K562 (cell line): ENCODE results near the gene STXBP5L. TPM values are rescaled to one million over a fixed set of nuclear protein-coding genes. Genes with fewer than 3 reads are reported as not detected.

Experiments used
- ATAC-seq: fragments of 200-7000 bp; cut with Tn5 transposase; 3 replicates; pipeline ENCODE4 v1.9.1; 2020; ENCODE audit warnings: moderate library complexity
- BruUV-seq: library from RNA; stranded (reverse); fragments of 400-500 nt; replicated peaks from 2 replicates; lab custom pipeline; 2021; lab: Mats Ljungman, UMichigan
- CTCF ChIA-PET: fragments of 300-600 bp; formaldehyde crosslinking; extraction: SDS; loops from one replicate; lab custom pipeline; 2021; ENCODE audit warnings: low intra/inter-chr PET ratio; lab: Yijun Ruan, JAX
- POLR2A ChIA-PET: fragments of 300-600, 350-650 bp; sonication (Branson Sonifier 250); formaldehyde crosslinking; extraction: SDS; loops from one replicate; lab custom pipeline; 2021; ENCODE audit warnings: antibody characterized with exemption, inconsistent platforms; lab: Yijun Ruan, JAX
- DNase-seq, 4 experiments: peaks; one replicate each; pipeline versions ENCODE4 v3.0.0 to v3.0.0-alpha.2; 2011 to 2018; ENCODE audit warnings: low spot score in 3 of 4, mixed read lengths in 3 of 4; ENCODE audit errors: extremely low read depth in 1 of 4
- FAIRE-seq: peaks from 2 replicates; lab custom pipeline; 2011; peaks lifted over from hg19 to GRCh38; lab: Jason Lieb, UNC
- H2AFZ ChIP-seq: 2 replicates; pipeline ENCODE4 v1.6.0; 2011; ENCODE audit warnings: low read depth, low read length, control low read depth, inconsistent platforms
- H3K27ac ChIP-seq: fragments of 200-600 bp; 3 replicates; pipeline ENCODE4 v1.8.0; 2011; ENCODE audit warnings: low read depth, mild to moderate bottlenecking, control low read depth, inconsistent platforms, low read length, moderate library complexity, mixed read lengths; ENCODE audit errors: extremely low read depth
- H3K27me3 ChIP-seq, 2 experiments: fragments of 300-600 bp in 1 of 2; 2 replicates in 1 of 2; 3 replicates in 1 of 2; pipeline versions ENCODE4 v1.6.0 to v1.8.0; 2011; ENCODE audit warnings: inconsistent platforms in 2 of 2, low read length in 2 of 2, mild to moderate bottlenecking in 1 of 2, mixed read lengths in 1 of 2, moderate library complexity in 1 of 2; ENCODE audit not compliant: control insufficient read depth in 2 of 2, insufficient read depth in 2 of 2
- H3K36me3 ChIP-seq: fragments of 300-600 bp; 3 replicates; pipeline ENCODE4 v1.8.0; 2011; ENCODE audit warnings: mild to moderate bottlenecking, low read length, inconsistent platforms; ENCODE audit not compliant: control insufficient read depth, insufficient read depth
- H3K4me1 ChIP-seq, 2 experiments: fragments of 200-600 bp in 1 of 2; replicated peaks in 1 of 2; 2 replicates in 1 of 2; 3 replicates in 1 of 2; pipeline versions ENCODE4 v1.5.1 to v1.8.0; 2011; ENCODE audit warnings: inconsistent platforms in 2 of 2, low read length in 2 of 2, mild to moderate bottlenecking in 1 of 2, mixed read lengths in 1 of 2, moderate library complexity in 1 of 2; ENCODE audit not compliant: control insufficient read depth in 2 of 2, insufficient read depth in 2 of 2
- H3K4me2 ChIP-seq: 2 replicates; pipeline ENCODE4 v1.6.1; 2011; ENCODE audit warnings: low read length, control low read depth, inconsistent platforms, mixed read lengths; ENCODE audit not compliant: insufficient read depth
- H3K4me3 ChIP-seq: fragments of 200-600 bp; sonication (generic), shearing (Covaris generic); 2 replicates; pipeline ENCODE4 v1.5.1; 2016; ENCODE audit warnings: control low read depth, inconsistent platforms
- H3K79me2 ChIP-seq: fragments of 200-600 bp; 3 replicates; pipeline ENCODE4 v1.8.0; 2011; ENCODE audit warnings: low read length, inconsistent platforms; ENCODE audit not compliant: control insufficient read depth, insufficient read depth
- H3K9ac ChIP-seq, 2 experiments: 2 replicates each; pipeline versions ENCODE4 v1.6.0 to v1.6.1; 2011; ENCODE audit warnings: low read depth in 2 of 2, low read length in 2 of 2, control low read depth in 1 of 2, inconsistent platforms in 1 of 2, mild to moderate bottlenecking in 1 of 2, mixed read lengths in 1 of 2; ENCODE audit not compliant: insufficient read depth in 1 of 2
- H3K9me1 ChIP-seq: one replicate; pipeline ENCODE4 v1.6.0; 2011; ENCODE audit warnings: inconsistent platforms, mild to moderate bottlenecking, low read length, moderate library complexity; ENCODE audit not compliant: control insufficient read depth, insufficient read depth
- H3K9me3 ChIP-seq: replicated peaks from 2 replicates; pipeline ENCODE4 v1.5.1; 2011; ENCODE audit warnings: low read depth, low read length, inconsistent platforms; ENCODE audit not compliant: control insufficient read depth, insufficient read depth
- H4K20me1 ChIP-seq: replicated peaks from 2 replicates; pipeline ENCODE4 v1.6.1; 2011; ENCODE audit warnings: low read length, inconsistent platforms, mixed read lengths; ENCODE audit not compliant: control insufficient read depth, insufficient read depth
- CBFA2T2 ChIP-seq: fragments of 450-650 bp; conservative IDR thresholded peaks from 2 replicates; pipeline ENCODE4 v1.6.1; 2017; ENCODE audit warnings: mild to moderate bottlenecking
- CBX2 ChIP-seq: fragments of 200-600 bp; sonication (generic); IDR thresholded peaks from one replicate; pipeline ENCODE4 v1.6.1; 2012; ENCODE audit warnings: mild to moderate bottlenecking, low read length, inconsistent platforms; ENCODE audit not compliant: insufficient read depth, poor library complexity, severe bottlenecking
- CBX8 ChIP-seq: fragments of 200-600 bp; sonication (generic); IDR thresholded peaks from 2 replicates; pipeline ENCODE4 v1.6.1; 2012; ENCODE audit warnings: borderline replicate concordance, mixed run types, low read depth, mild to moderate bottlenecking, moderate library complexity, mixed read lengths, low read length, control low read depth, inconsistent platforms; ENCODE audit not compliant: poor library complexity, severe bottlenecking; ENCODE audit errors: extremely low read depth
- CTBP1 ChIP-seq: fragments of 450-650 bp; IDR thresholded peaks from 2 replicates; pipeline ENCODE4 v1.6.1; 2016; ENCODE audit warnings: borderline replicate concordance
- EP300 ChIP-seq: IDR thresholded peaks from 2 replicates; pipeline ENCODE4 v1.6.1; 2012; ENCODE audit warnings: low read length, improper control_type of control experiment
- PCBP2 ChIP-seq: fragments of 200-400 bp; formaldehyde crosslinking; IDR thresholded peaks from 2 replicates; pipeline ENCODE4 v1.6.1; 2018; ENCODE audit warnings: low read length, low read depth, mild to moderate bottlenecking, moderate library complexity; ENCODE audit not compliant: poor library complexity, severe bottlenecking
- TSC22D4 ChIP-seq: fragments of 450-650 bp; IDR thresholded peaks from 2 replicates; pipeline ENCODE4 v1.6.1; 2016; ENCODE audit warnings: missing genetic modification characterization, missing biosample characterization, control low read depth
- ZBTB7A ChIP-seq: IDR thresholded peaks from 2 replicates; pipeline ENCODE4 v1.6.1; 2011; ENCODE audit warnings: low read depth, mild to moderate bottlenecking, low read length, moderate library complexity, borderline replicate concordance; ENCODE audit not compliant: control insufficient read depth
- ZNF3 ChIP-seq: fragments of 250-450 bp; sonication (Bioruptor Pico); IDR thresholded peaks from 2 replicates; pipeline ENCODE4 v1.5.0; 2021; ENCODE audit warnings: mild to moderate bottlenecking, moderate library complexity
- ZNF699 ChIP-seq: fragments of 250-450 bp; sonication (Bioruptor Pico); IDR thresholded peaks from 2 replicates; pipeline ENCODE4 v1.8.0; 2021; ENCODE audit warnings: mild to moderate bottlenecking, moderate library complexity; ENCODE audit not compliant: insufficient replicate concordance
- WGBS: fragments of 100-300 bp; shearing (Covaris generic); methylation state at CpG from one replicate; pipeline ENCODE4 v1.1.6; 2016; ENCODE audit warnings: low coverage, mixed read lengths; ENCODE audit not compliant: insufficient coverage; ENCODE audit errors: missing lambda C conversion rate; 5-methylcytosine and 5-hydroxymethylcytosine counted together
- in situ Hi-C: fragments of 300-500 bp; cut with MboI; formaldehyde crosslinking; loops from 4 replicates; pipeline ENCODE4 v1.15.0; 2018; ENCODE audit warnings: inconsistent platforms, mixed read lengths
- intact Hi-C: fragments of 100-400 bp; cut with micrococcal nuclease; formaldehyde crosslinking; loops from 2 replicates; pipeline ENCODE4 v1.14.2; 2022
- polyA plus RNA-seq, 8 experiments: library from polyadenylated mRNA; depleted of rRNA in 4 of 8; stranded (reverse) in 5 of 8; unstranded in 3 of 8; fragments of >200 nt; fragmentation: Nextera tagmentation in 2 of 8; fragmentation: Illumina TruSeq in 1 of 8; extraction: Ambion mirVana in 2 of 8; extraction: Trizol in 1 of 8; gene quantifications; 2 replicates each; pipeline versions ENCODE4 v1.2.1 to v1.2.3, GENCODE V29; 2011 to 2014; ENCODE audit warnings: inconsistent platforms in 1 of 8, missing spikeins in 1 of 8
- total RNA-seq, 7 experiments: library from RNA; depleted of rRNA in 6 of 7; stranded (reverse); fragments of >200 nt in 6 of 7; fragmentation: Illumina TruSeq in 2 of 7; extraction: Trizol in 2 of 7; gene quantifications; 2 replicates each; pipeline versions ENCODE4 v1.2.1 to v1.2.3, GENCODE V29; 2011 to 2021; ENCODE audit warnings: low replicate concordance in 1 of 7
- TF ChIP-seq, protein P1 (sequence below): sonication (generic); formaldehyde crosslinking; IDR thresholded peaks from 2 replicates; pipeline ENCODE4 v1.8.0; 2022; ENCODE audit warnings: mild to moderate bottlenecking, missing genetic modification reagents
- TF ChIP-seq, protein P2 (sequence below): fragments of 450-650 bp; IDR thresholded peaks from 2 replicates; pipeline ENCODE4 v1.6.1; 2018; ENCODE audit warnings: mild to moderate bottlenecking, low read depth; ENCODE audit not compliant: partially characterized antibody

STXBP5L gene
- total and polyA plus RNA-seq, 9 of the 15 experiments (the other 6 are each of a cell fraction or from before 2014, with no cell fraction given) = 0.03 to 0.04 (median 0.03) TPM; not detected in 6

DNA sequence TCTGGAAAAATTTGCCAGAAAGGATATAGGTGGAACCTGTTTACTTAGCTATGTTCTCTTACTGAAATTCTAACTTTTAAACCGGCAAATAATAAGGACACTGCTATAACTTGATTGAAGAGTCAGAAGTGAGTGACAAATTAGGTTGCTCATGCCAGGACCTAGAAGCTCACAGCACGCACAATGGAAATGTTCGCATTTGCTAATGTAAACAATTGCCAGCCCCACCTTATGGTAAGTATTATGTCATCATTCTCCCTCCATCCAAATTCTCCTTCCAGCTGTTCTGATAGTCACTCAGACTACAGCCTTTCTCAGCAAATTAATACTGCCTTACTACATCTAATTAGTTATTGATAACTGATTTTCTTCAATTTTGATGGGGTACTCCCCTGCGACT lies 4.8 kb upstream of the STXBP5L start:
- no TSS peak for BruUV-seq
- no peaks in the 10 kb centered on the region for H3K9me3 ChIP-seq
- no peak overlapping the region for H3K27ac ChIP-seq
- TF ChIP-seq, protein P1, sequence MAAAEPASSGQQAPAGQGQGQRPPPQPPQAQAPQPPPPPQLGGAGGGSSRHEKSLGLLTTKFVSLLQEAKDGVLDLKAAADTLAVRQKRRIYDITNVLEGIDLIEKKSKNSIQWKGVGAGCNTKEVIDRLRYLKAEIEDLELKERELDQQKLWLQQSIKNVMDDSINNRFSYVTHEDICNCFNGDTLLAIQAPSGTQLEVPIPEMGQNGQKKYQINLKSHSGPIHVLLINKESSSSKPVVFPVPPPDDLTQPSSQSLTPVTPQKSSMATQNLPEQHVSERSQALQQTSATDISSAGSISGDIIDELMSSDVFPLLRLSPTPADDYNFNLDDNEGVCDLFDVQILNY = no peak
- no peak for TF ChIP-seq ZNF699 (CRISPR knock-in tag)
- no peak for TF ChIP-seq ZBTB7A
- TF ChIP-seq CBX8 = no peak
- TF ChIP-seq TSC22D4 (tag) = no peak
- no peak for TF ChIP-seq CTBP1
- no peak for TF ChIP-seq ZNF3
- no peak for TF ChIP-seq CBFA2T2
- TF ChIP-seq CBX2 = no peak
- TF ChIP-seq PCBP2 = no peak
- TF ChIP-seq, protein P2, sequence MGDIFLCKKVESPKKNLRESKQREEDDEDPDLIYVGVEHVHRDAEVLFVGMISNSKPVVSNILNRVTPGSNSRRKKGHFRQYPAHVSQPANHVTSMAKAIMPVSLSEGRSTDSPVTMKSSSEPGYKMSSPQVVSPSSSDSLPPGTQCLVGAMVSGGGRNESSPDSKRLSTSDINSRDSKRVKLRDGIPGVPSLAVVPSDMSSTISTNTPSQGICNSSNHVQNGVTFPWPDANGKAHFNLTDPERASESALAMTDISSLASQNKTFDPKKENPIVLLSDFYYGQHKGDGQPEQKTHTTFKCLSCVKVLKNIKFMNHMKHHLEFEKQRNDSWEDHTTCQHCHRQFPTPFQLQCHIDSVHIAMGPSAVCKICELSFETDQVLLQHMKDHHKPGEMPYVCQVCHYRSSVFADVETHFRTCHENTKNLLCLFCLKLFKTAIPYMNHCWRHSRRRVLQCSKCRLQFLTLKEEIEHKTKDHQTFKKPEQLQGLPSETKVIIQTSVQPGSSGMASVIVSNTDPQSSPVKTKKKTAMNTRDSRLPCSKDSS = no peak
- TF ChIP-seq EP300 = no peak
- WGBS = 2% methylated on average over 4 of the region's 4 CpGs
- H3K79me2 ChIP-seq = no peaks in the 10 kb centered on the region
- DNase-seq (no peak), ATAC-seq (no peak), FAIRE-seq (no peak)
- in situ Hi-C loops = no loop called here
- peaks cover 0 to 5% of the 10 kb centered on the region in 2 experiments; a peak in 2 of 5 replicates for H3K4me1 ChIP-seq
- CTCF ChIA-PET = no interaction called here
- no peak overlapping the region for H3K9ac ChIP-seq
- POLR2A ChIA-PET = interaction anchor here (1.0 kb wide), 1 partner anchor 8 kb away, joined by 3 read pairs; no protein-coding TSS in a partner anchor
- no peaks in the 10 kb centered on the region for H4K20me1 ChIP-seq
- H2AFZ ChIP-seq = no peak overlapping the region
- H3K9me1 ChIP-seq = no peaks in the 10 kb centered on the region
- H3K4me2 ChIP-seq = no peak overlapping the region
- H3K4me3 ChIP-seq = no peak overlapping the region
- no peaks in the 10 kb centered on the region for H3K36me3 ChIP-seq
- intact Hi-C loops = loop anchor here (10.0 kb wide), 1 partner anchor 288 kb away; no protein-coding TSS in a partner anchor
- H3K27me3 ChIP-seq = no peaks in the 10 kb centered on the region
